ENCODE data around the gene GABBR2. TPM values are rescaled to one million over a fixed set of nuclear protein-coding genes. Genes with fewer than 3 reads are reported as not detected.
"Not testable (repeated sequence)": the region's sequence is repeated elsewhere in the genome, so short reads cannot be mapped to it uniquely, and the experiment has no call there.

The GABBR2 gene
- total RNA-seq, 1 donor from 2014 or later = 0.74 TPM

- not testable (repeated sequence) for DNase-seq (ENCODE audit: low spot score in 2 of 2, unreplicated experiment in 2 of 2); H3K4me1 Mint-ChIP-seq; H3K4me3 Mint-ChIP-seq; H3K27ac Mint-ChIP-seq; H3K9me3 Mint-ChIP-seq; H3K36me3 Mint-ChIP-seq; H3K27me3 Mint-ChIP-seq (ENCODE audit: low read depth)
Observed at GRCh38 chr9:98267556-98267955, 441.2 kb downstream of the GABBR2 start.

DNA sequence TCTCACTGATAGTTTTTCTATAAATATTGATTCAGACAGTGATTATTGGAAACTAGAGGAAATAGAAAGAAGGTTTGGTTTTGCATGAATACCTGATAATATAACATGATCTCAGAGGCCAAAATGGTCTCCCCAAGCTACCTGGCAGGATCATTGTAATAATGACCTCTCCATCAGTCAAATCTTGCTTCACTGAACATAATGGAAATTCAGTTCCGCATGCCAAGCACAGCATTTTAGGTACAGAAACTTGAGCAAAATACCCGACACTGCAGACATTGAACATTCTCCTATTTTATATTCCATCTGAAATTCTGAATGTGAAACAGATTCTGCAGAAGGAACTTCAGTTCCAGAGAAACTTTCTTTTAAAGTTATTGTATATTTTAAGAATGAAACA lies 444.2 kb downstream of the GABBR2 start:
- DNase-seq (ENCODE audit: low spot score in 2 of 2, unreplicated experiment in 2 of 2) = no peak
- Mint-ChIP-seq H3K36me3 (no peaks in the 10 kb centered on the region), H3K4me1 (no peaks in the 10 kb centered on the region), H3K9me3 (no peaks in the 10 kb centered on the region), H3K27me3 (ENCODE audit: low read depth) (peaks cover under 1% of the 10 kb centered on the region), H3K4me3 (no peak overlapping the region), H3K27ac (no peak overlapping the region)
- TF ChIP-seq CTCF (IDR thresholded peaks at IDR 0.05; ENCODE audit: unreplicated experiment) = no peak

GRCh38 chr9:98263482-98264357 lies 445.0 kb downstream of the GABBR2 start:
- no peaks in the 10 kb centered on the region for H3K9me3 Mint-ChIP-seq
- H3K4me1 Mint-ChIP-seq = no peaks in the 10 kb centered on the region
- no peak overlapping the region for H3K4me3 Mint-ChIP-seq
- H3K27me3 Mint-ChIP-seq (ENCODE audit: low read depth) = no peaks in the 10 kb centered on the region
- H3K36me3 Mint-ChIP-seq = no peaks in the 10 kb centered on the region
- DNase-seq (ENCODE audit: low spot score in 2 of 2, unreplicated experiment in 2 of 2) = peak; percentile 49 to 77
- no peak overlapping the region for H3K27ac Mint-ChIP-seq
- TF ChIP-seq CTCF (IDR thresholded peaks at IDR 0.05; ENCODE audit: unreplicated experiment) = peak; percentile 51

DNA sequence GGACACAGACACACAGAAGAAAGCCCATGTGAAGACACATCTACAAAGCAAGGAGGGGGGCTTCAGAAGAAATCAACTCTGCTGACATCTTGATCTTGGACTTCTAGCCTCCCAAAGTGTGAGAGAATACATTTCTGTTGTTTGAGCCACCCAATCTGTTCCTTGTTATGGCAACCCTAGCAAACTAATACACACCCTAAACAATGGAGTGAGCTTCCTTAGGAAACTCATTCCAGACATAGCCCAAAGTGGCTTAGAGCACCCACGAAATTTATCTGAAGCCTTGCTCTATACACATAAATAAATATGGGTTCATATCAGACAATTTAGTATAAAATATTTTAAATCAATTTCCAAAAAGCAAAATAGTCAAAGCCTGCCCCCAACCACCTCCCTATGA lies 445.7 kb downstream of the GABBR2 start:
- Mint-ChIP-seq H3K36me3 (no peaks in the 10 kb centered on the region), H3K4me1 (no peaks in the 10 kb centered on the region), H3K4me3 (no peak overlapping the region), H3K9me3 (no peaks in the 10 kb centered on the region), H3K27ac (no peak overlapping the region), H3K27me3 (ENCODE audit: low read depth) (no peaks in the 10 kb centered on the region)
- DNase-seq (ENCODE audit: low spot score in 2 of 2, unreplicated experiment in 2 of 2) = no peak
- no peak for TF ChIP-seq CTCF (IDR thresholded peaks at IDR 0.05; ENCODE audit: unreplicated experiment)

DNA sequence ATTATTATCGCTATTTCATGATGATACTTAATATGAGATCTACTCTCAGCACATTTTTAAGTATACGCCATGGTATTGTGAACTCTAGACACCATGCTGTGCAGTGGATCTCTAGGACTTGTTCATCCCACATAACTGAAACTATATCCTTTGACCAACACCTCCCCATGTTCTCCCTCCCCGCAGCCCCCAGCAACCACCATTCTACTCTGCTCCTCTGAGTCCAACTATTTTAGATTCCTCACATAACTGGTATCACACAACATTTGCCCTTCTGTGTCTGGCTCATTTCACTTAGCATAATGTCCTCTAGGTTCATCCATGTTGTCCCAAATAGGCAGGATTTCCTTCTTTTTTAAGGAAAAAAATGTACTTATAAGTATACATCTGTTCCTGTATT lies 446.7 kb downstream of the GABBR2 start:
- Mint-ChIP-seq H3K9me3 (no peaks in the 10 kb centered on the region), H3K27me3 (ENCODE audit: low read depth) (no peaks in the 10 kb centered on the region), H3K36me3 (no peaks in the 10 kb centered on the region), H3K4me3 (no peak overlapping the region), H3K4me1 (peaks cover under 1% of the 10 kb centered on the region), H3K27ac (no peak overlapping the region)
- DNase-seq (ENCODE audit: low spot score in 2 of 2, unreplicated experiment in 2 of 2) = no peak
- no peak for TF ChIP-seq CTCF (IDR thresholded peaks at IDR 0.05; ENCODE audit: unreplicated experiment)

DNA sequence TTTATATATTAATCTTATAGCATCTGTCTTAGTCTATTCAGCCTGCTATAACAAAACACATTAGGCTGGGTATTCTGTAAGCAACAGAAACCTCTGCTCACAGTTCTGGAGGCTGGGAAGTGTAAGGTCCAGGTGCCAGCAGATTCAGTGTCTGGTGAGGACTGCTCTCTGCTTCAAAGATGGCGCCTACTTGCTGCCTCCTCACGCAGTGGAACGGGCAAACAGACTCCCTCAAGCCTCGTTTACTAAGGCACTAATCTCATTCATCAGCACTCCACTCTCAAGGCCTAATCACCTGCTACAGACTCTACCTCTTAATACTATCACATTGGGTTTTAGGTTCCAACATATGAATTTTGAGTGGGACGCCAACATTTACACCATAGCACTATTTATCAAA lies 448.1 kb downstream of the GABBR2 start:
- H3K36me3 Mint-ChIP-seq = no peaks in the 10 kb centered on the region
- H3K27me3 Mint-ChIP-seq (ENCODE audit: low read depth) = no peaks in the 10 kb centered on the region
- H3K4me3 Mint-ChIP-seq = no peak overlapping the region
- DNase-seq (ENCODE audit: low spot score in 2 of 2, unreplicated experiment in 2 of 2) = no peak
- TF ChIP-seq CTCF (IDR thresholded peaks at IDR 0.05; ENCODE audit: unreplicated experiment) = no peak
- no peak overlapping the region for H3K27ac Mint-ChIP-seq
- peaks cover 6% of the 10 kb centered on the region for H3K4me1 Mint-ChIP-seq
- no peaks in the 10 kb centered on the region for H3K9me3 Mint-ChIP-seq

Measured in mesothelial cell of epicardium (in vitro differentiated cells).